BE2C (cell line): ENCODE data around the gene EIF4A3.

ENCODE experiments used
- DNase-seq: peaks from one replicate; pipeline ENCODE4 v3.0.0-alpha.2; 2020
- H3K27me3 ChIP-seq: fragments of 250-450 bp; sonication (Bioruptor Pico); 2 replicates; pipeline ENCODE4 v1.5.1; 2020; ENCODE audit warnings: mild to moderate bottlenecking
- H3K36me3 ChIP-seq: fragments of 250-450 bp; sonication (Bioruptor Pico); 2 replicates; pipeline ENCODE4 v1.5.1; 2020; ENCODE audit warnings: mild to moderate bottlenecking
- H3K4me1 ChIP-seq: fragments of 250-450 bp; sonication (Bioruptor Pico); 2 replicates; pipeline ENCODE4 v1.5.1; 2020
- H3K4me3 ChIP-seq: 2 replicates; pipeline ENCODE4 v1.5.1; 2011; ENCODE audit warnings: low read depth, low read length
- H3K9me3 ChIP-seq: fragments of 250-450 bp; sonication (Bioruptor Pico); 2 replicates; pipeline ENCODE4 v1.5.1; 2020
- CTCF ChIP-seq: IDR thresholded peaks from 2 replicates; pipeline ENCODE4 v1.5.1; 2012; ENCODE audit warnings: mild to moderate bottlenecking, low read depth, low read length

Gene EIF4A3

GRCh38 chr17:80119839-80120238 is 27.1 kb downstream of the EIF4A3 start:
- Histone ChIP-seq H3K4me3 (no peak overlapping the region), H3K9me3 (no peaks in the 10 kb centered on the region), H3K27me3 (no peaks in the 10 kb centered on the region), H3K4me1 (peaks cover 3% of the 10 kb centered on the region; the same call in 1 of the 2 replicates), H3K36me3 (no peaks in the 10 kb centered on the region)
- TF ChIP-seq CTCF, result no peak
- DNase-seq, result no peak

- TF ChIP-seq CTCF, result no peak
- Histone ChIP-seq H3K4me3 (no peak overlapping the region), H3K9me3 (no peaks in the 10 kb centered on the region), H3K36me3 (no peaks in the 10 kb centered on the region), H3K27me3 (no peaks in the 10 kb centered on the region), H3K4me1 (peaks cover 3% of the 10 kb centered on the region; the same call in 1 of the 2 replicates)
- DNase-seq, result no peak
These were observed 27.6 kb downstream of the EIF4A3 start for GRCh38 chr17:80119271-80119791.

GRCh38 chr17:80118601-80119270 is 28.2 kb downstream of the EIF4A3 start:
- no peaks in the 10 kb centered on the region for H3K27me3 ChIP-seq
- no peaks in the 10 kb centered on the region for H3K9me3 ChIP-seq
- H3K36me3 ChIP-seq, result no peaks in the 10 kb centered on the region
- H3K4me3 ChIP-seq, result no peak overlapping the region
- DNase-seq, result no peak
- no peaks in the 10 kb centered on the region for H3K4me1 ChIP-seq
- no peak for TF ChIP-seq CTCF

GRCh38 chr17:80117491-80118401 is 29.2 kb downstream of the EIF4A3 start:
- no peaks in the 10 kb centered on the region for H3K27me3 ChIP-seq
- no peak for DNase-seq

GRCh38 chr17:80116921-80117380 is 30.0 kb downstream of the EIF4A3 start:
- H3K9me3 ChIP-seq, result no peaks in the 10 kb centered on the region
- no peak for DNase-seq
- no peak overlapping the region for H3K4me3 ChIP-seq
- no peak for TF ChIP-seq CTCF
- no peaks in the 10 kb centered on the region for H3K36me3 ChIP-seq
- H3K27me3 ChIP-seq, result no peaks in the 10 kb centered on the region
- no peaks in the 10 kb centered on the region for H3K4me1 ChIP-seq

More at GRCh38 chr17:80117491-80118401, 29.2 kb downstream of the EIF4A3 start:
- Histone ChIP-seq H3K36me3 (no peaks in the 10 kb centered on the region), H3K9me3 (no peaks in the 10 kb centered on the region), H3K4me1 (no peaks in the 10 kb centered on the region), H3K4me3 (no peak overlapping the region)
- TF ChIP-seq CTCF, result no peak
